OCI-LY3 (cell line): ENCODE results near the gene KIF18B.

Experiments
- CTCF ChIP-seq: fragments of 200-600, 300-600 bp; sonication (generic); IDR thresholded peaks from 2 replicates; pipeline ENCODE4 v1.5.1; 2014; ENCODE audit warnings: antibody characterized with exemption, low read length, low read depth
- EZH2phosphoT487 ChIP-seq: fragments of 200-600 bp; shearing (Covaris generic); IDR thresholded peaks from 2 replicates; pipeline ENCODE4 v1.6.1; 2018; ENCODE audit warnings: antibody characterized with exemption, mixed run types, low read depth

GRCh38 chr17:44917456-44917855 is 30.1 kb downstream of the KIF18B start:
- TF ChIP-seq CTCF: no peak
- TF ChIP-seq EZH2phosphoT487: no peak
